Activated CD8-positive, alpha-beta T cell treated with anti-CD3 and anti-CD28 coated beads for 36 hours (primary cell): ENCODE results near the gene CLTC. TPM values are rescaled to one million over a fixed set of nuclear protein-coding genes. Genes with fewer than 3 reads are reported as not detected.

Experiments
- ATAC-seq: fragments of 200-7000 bp; cut with Tn5 transposase; one replicate; pipeline ENCODE4 v1.10.0; 2021; ENCODE audit warnings: mild to moderate bottlenecking, moderate library complexity
- CTCF ChIA-PET: fragments of 350-600 bp; sonication (Branson Sonifier 250); formaldehyde crosslinking; loops from one replicate; lab custom pipeline; 2021; ENCODE audit warnings: antibody characterized with exemption; lab: Charles Lee
- POLR2A ChIA-PET: fragments of 350-600 bp; sonication (Branson Sonifier 250); formaldehyde crosslinking; loops from one replicate; lab custom pipeline; 2021; ENCODE audit warnings: antibody characterized with exemption; lab: Charles Lee
- DNase-seq: peaks from one replicate; pipeline ENCODE4 v3.0.0-alpha.2; 2020
- H3K27ac Mint-ChIP-seq: one replicate; pipeline ENCODE4 v1.8.0; 2021; ENCODE audit warnings: mild to moderate bottlenecking, mixed read lengths
- H3K27me3 Mint-ChIP-seq: one replicate; pipeline ENCODE4 v1.8.0; 2021; ENCODE audit warnings: mixed read lengths
- H3K36me3 Mint-ChIP-seq: one replicate; pipeline ENCODE4 v1.8.0; 2021; ENCODE audit warnings: low read depth, mixed read lengths
- H3K4me1 Mint-ChIP-seq: one replicate; pipeline ENCODE4 v1.8.0; 2021; ENCODE audit warnings: low read depth, mixed read lengths
- H3K4me3 Mint-ChIP-seq: one replicate; pipeline ENCODE4 v1.8.0; 2021; ENCODE audit warnings: mild to moderate bottlenecking, moderate library complexity, mixed read lengths
- H3K9me3 Mint-ChIP-seq: one replicate; pipeline ENCODE4 v1.8.0; 2021; ENCODE audit warnings: mixed read lengths
- CTCF ChIP-seq: fragments of 200-600 bp; IDR thresholded peaks from one replicate; pipeline ENCODE4 v1.8.0; 2022; ENCODE audit warnings: antibody characterized with exemption, mild to moderate bottlenecking
- intact Hi-C: fragments of 100-400 bp; cut with micrococcal nuclease; formaldehyde crosslinking; loops from one replicate; pipeline ENCODE4 v1.10.0; 2022
- total RNA-seq, 2 experiments: library from RNA; stranded (reverse); gene quantifications; one replicate each; pipeline ENCODE4 v1.2.3, GENCODE V29; 2021

Gene CLTC
- total RNA-seq, 2 experiments from 2014 or later = 137 to 142 TPM

GRCh38 chr17:59617156-59617732 lies 2.5 kb upstream of the CLTC start:
- no peak for ATAC-seq
- no peaks in the 10 kb centered on the region for H3K27me3 Mint-ChIP-seq
- POLR2A ChIA-PET = interaction anchor here (0.8 to 3.1 kb wide), 2 partner anchors 52 to 276 kb away, joined by 4 to 14 read pairs; partner anchors contain the start of genes DHX40, RPS6KB1 and TUBD1
- peak overlapping the region; percentile 98 for H3K27ac Mint-ChIP-seq
- H3K36me3 Mint-ChIP-seq = peaks cover 8% of the 10 kb centered on the region
- TF ChIP-seq CTCF = no peak
- H3K9me3 Mint-ChIP-seq = no peaks in the 10 kb centered on the region
- intact Hi-C loops = no loop called here
- CTCF ChIA-PET = interaction anchor here (0.9 to 1.5 kb wide), 3 partner anchors 9 to 70 kb away, joined by 3 to 5 read pairs (median 3); no protein-coding TSS in a partner anchor
- peaks cover 33% of the 10 kb centered on the region for H3K4me1 Mint-ChIP-seq
- no peak for DNase-seq
- peak overlapping the region; percentile 98 for H3K4me3 Mint-ChIP-seq

DNA sequence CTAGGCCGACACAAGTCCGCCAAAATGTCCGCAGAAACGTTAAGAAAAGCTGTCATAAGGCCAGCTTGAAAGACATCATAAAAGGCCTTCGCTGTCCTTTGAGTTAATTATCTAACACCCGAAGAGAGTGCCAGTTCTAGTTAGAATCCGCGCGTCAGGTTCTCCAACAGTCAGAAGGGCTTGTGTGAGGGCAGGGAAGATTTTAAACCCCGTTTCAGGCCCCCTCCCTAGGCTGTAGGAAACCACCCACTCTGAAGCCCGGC lies 729 bp upstream of the CLTC start:
- no peak for DNase-seq
- intact Hi-C loops = no loop called here
- Mint-ChIP-seq H3K27ac (peak overlapping the region; percentile 98), H3K4me3 (peak overlapping the region; percentile 98), H3K4me1 (peaks cover 46% of the 10 kb centered on the region), H3K27me3 (no peaks in the 10 kb centered on the region), H3K36me3 (peaks cover 12% of the 10 kb centered on the region), H3K9me3 (no peaks in the 10 kb centered on the region)
- ChIA-PET POLR2A (interaction anchor here (0.7 to 3.1 kb wide), 19 partner anchors 11 to 349 kb away, joined by 3 to 14 read pairs (median 5); partner anchors contain the start of genes DHX40, PTRH2, RPS6KB1 and TUBD1), CTCF (interaction anchor here (0.5 to 1.5 kb wide), 4 partner anchors 11 to 399 kb away, joined by 3 to 7 read pairs (median 5); no protein-coding TSS in a partner anchor)
- ATAC-seq = no peak
- no peak for TF ChIP-seq CTCF

DNA sequence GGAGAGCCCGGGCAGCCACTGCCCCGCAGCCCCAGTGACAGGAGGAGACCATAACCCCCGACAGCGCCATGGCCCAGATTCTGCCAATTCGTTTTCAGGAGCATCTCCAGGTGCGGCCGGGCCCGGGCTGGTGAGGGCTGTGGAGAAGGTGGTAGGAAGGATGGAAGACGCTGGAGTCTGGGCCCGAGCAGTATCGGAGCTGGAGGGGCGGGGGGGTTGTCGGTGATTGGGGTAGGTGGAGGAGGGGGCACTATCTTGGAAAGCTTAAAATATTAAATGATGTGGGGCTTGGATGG lies 317 bp downstream of the CLTC start:
- intact Hi-C loops = no loop called here
- TF ChIP-seq CTCF = no peak

GRCh38 chr17:59620518-59621259 lies 994 bp downstream of the CLTC start:
- H3K4me3 Mint-ChIP-seq = peak overlapping the region; percentile 98
- DNase-seq (peak; percentile 77), ATAC-seq (peak; percentile 7)
- TF ChIP-seq CTCF = no peak
- H3K27me3 Mint-ChIP-seq = no peaks in the 10 kb centered on the region
- H3K4me1 Mint-ChIP-seq = peaks cover 48% of the 10 kb centered on the region
- ChIA-PET POLR2A (interaction anchor here (0.7 to 3.1 kb wide), 6 partner anchors 15 to 55 kb away, joined by 3 to 14 read pairs (median 8); partner anchors contain the start of gene DHX40), CTCF (no interaction called here)
- no peaks in the 10 kb centered on the region for H3K9me3 Mint-ChIP-seq
- intact Hi-C loops = no loop called here
- peaks cover 14% of the 10 kb centered on the region for H3K36me3 Mint-ChIP-seq
- H3K27ac Mint-ChIP-seq = peak overlapping the region; percentile 98

More for the DNA sequence above, 317 bp downstream of the CLTC start:
- peaks cover 14% of the 10 kb centered on the region for H3K36me3 Mint-ChIP-seq
- H3K27ac Mint-ChIP-seq = peak overlapping the region; percentile 98
- POLR2A ChIA-PET = interaction anchor here (0.6 to 3.1 kb wide), 12 partner anchors 14 to 1087 kb away, joined by 3 to 14 read pairs (median 4); partner anchors contain the start of genes DHX40, RPS6KB1 and TUBD1
- CTCF ChIA-PET = interaction anchor here (1.0 to 1.1 kb wide), 3 partner anchors 15 to 400 kb away, joined by 3 read pairs; no protein-coding TSS in a partner anchor
- no peaks in the 10 kb centered on the region for H3K9me3 Mint-ChIP-seq
- H3K4me1 Mint-ChIP-seq = peaks cover 45% of the 10 kb centered on the region
- no peak for ATAC-seq
- peak overlapping the region; percentile 98 for H3K4me3 Mint-ChIP-seq
- no peaks in the 10 kb centered on the region for H3K27me3 Mint-ChIP-seq
- DNase-seq = no peak

DNA sequence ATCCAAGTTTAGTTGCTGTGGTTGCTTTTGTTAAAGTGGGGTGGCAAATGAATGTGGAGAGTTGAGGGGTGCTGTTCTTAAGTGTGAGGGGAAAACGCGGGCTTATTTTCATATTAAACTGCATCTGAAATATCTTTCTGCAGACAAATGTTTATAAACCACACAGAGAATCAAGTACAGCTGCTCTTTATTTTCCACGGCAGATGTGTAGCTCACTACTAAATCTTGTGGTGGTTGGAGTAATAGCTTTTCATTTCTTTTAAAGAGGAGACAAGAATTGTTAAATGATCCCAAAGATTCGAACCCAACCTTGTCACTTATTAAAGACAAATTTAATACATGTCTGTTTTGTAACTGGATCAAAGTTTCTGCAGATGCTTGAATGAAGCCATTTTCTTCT lies 2.1 kb downstream of the CLTC start:
- no peaks in the 10 kb centered on the region for H3K9me3 Mint-ChIP-seq
- H3K4me1 Mint-ChIP-seq = peaks cover 56% of the 10 kb centered on the region
- intact Hi-C loops = no loop called here
- no peaks in the 10 kb centered on the region for H3K27me3 Mint-ChIP-seq
- ATAC-seq (no peak), DNase-seq (no peak)
- no peak for TF ChIP-seq CTCF
- peak overlapping the region; percentile 98 for H3K4me3 Mint-ChIP-seq
- H3K27ac Mint-ChIP-seq = no peak overlapping the region
- H3K36me3 Mint-ChIP-seq = peaks cover 17% of the 10 kb centered on the region
- POLR2A ChIA-PET = interaction anchor here (1.2 kb wide), 1 partner anchor 28 kb away, joined by 3 read pairs; no protein-coding TSS in a partner anchor
- CTCF ChIA-PET = no interaction called here
